Nephron (organoid): ENCODE measurements around the gene RAPGEF1.

Source experiments
- H3K27ac Mint-ChIP-seq, 3 experiments: 2 replicates each; pipeline ENCODE4 v1.8.0; 2020; ENCODE audit warnings: mixed read lengths in 3 of 3, mild to moderate bottlenecking in 2 of 3, moderate library complexity in 1 of 3
- H3K27me3 Mint-ChIP-seq: 2 replicates; pipeline ENCODE4 v1.8.0; 2021; ENCODE audit warnings: low read depth, mild to moderate bottlenecking, moderate library complexity, mixed read lengths
- H3K36me3 Mint-ChIP-seq: 2 replicates; pipeline ENCODE4 v1.8.0; 2020; ENCODE audit warnings: low read depth, mixed read lengths
- H3K4me1 Mint-ChIP-seq: 2 replicates; pipeline ENCODE4 v1.8.0; 2020; ENCODE audit warnings: mixed read lengths
- H3K4me3 Mint-ChIP-seq, 3 experiments: 2 replicates each; pipeline ENCODE4 v1.8.0; 2020; ENCODE audit warnings: mild to moderate bottlenecking in 3 of 3, mixed read lengths in 3 of 3, moderate library complexity in 2 of 3
- H3K9me3 Mint-ChIP-seq: 2 replicates; pipeline ENCODE4 v1.8.0; 2020; ENCODE audit warnings: mixed read lengths
- TF ChIP-seq, protein P1 (sequence below), 3 experiments: fragments of 200-600 bp; sonication (generic); IDR thresholded peaks; one replicate each; pipeline ENCODE4 v1.5.0; 2021; ENCODE audit warnings: antibody characterized with exemption in 3 of 3; ENCODE audit not compliant: unreplicated experiment in 3 of 3

The RAPGEF1 gene

DNA sequence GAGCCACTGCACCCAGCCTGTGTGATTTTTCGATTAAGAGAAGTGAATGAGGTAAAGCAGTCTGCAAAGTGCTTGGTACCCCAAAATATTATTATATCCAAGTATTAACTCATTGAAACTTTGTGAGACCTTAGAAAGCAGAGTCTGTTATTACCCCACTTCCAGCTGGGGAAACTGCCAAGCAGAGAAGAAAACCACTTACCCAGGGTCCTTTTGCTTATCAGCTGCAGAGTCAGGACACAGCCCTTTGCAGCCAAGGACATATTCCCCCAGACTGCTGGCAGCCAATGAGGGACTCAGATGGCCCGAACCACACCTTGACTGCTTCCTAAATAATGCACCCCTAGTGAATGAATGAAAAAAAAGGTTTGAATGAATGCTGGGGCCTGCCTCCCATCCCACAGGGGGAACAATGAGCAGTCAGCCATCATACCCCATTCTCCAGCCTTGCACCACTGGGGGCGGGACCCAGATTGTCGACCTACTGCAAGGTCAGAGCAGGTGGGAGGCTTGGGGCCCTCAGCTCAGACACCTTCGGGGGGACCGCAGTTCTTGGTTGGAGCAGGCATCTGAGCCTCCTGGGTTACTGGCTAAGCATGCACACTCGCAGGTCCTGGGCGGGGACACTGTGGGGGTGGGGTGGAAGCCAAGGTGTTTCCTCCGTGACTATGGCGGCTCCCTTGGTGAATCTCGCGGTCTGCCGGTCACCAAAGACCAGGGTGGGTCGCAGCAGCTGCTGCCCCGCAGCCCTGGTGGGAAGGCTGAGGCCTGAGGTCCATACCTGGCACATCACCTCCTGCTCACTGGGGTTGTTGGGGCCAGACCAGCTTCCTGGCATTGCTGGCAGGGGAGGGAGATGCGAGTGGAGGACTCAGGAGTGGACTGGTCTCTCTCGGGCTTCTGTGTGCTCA, 164.9 kb downstream of the RAPGEF1 start:
- H3K36me3 Mint-ChIP-seq, result peaks cover 28% of the 10 kb centered on the region
- H3K4me3 Mint-ChIP-seq, result no peak overlapping the region
- H3K9me3 Mint-ChIP-seq, result no peaks in the 10 kb centered on the region
- H3K27ac Mint-ChIP-seq, result no peak overlapping the region
- H3K27me3 Mint-ChIP-seq, result no peaks in the 10 kb centered on the region
- H3K4me1 Mint-ChIP-seq, result peaks cover 16% of the 10 kb centered on the region
- TF ChIP-seq, protein P1, sequence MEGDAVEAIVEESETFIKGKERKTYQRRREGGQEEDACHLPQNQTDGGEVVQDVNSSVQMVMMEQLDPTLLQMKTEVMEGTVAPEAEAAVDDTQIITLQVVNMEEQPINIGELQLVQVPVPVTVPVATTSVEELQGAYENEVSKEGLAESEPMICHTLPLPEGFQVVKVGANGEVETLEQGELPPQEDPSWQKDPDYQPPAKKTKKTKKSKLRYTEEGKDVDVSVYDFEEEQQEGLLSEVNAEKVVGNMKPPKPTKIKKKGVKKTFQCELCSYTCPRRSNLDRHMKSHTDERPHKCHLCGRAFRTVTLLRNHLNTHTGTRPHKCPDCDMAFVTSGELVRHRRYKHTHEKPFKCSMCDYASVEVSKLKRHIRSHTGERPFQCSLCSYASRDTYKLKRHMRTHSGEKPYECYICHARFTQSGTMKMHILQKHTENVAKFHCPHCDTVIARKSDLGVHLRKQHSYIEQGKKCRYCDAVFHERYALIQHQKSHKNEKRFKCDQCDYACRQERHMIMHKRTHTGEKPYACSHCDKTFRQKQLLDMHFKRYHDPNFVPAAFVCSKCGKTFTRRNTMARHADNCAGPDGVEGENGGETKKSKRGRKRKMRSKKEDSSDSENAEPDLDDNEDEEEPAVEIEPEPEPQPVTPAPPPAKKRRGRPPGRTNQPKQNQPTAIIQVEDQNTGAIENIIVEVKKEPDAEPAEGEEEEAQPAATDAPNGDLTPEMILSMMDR (IDR thresholded peaks at IDR 0.05; ENCODE audit: unreplicated experiment in 3 of 3), result no peak

DNA sequence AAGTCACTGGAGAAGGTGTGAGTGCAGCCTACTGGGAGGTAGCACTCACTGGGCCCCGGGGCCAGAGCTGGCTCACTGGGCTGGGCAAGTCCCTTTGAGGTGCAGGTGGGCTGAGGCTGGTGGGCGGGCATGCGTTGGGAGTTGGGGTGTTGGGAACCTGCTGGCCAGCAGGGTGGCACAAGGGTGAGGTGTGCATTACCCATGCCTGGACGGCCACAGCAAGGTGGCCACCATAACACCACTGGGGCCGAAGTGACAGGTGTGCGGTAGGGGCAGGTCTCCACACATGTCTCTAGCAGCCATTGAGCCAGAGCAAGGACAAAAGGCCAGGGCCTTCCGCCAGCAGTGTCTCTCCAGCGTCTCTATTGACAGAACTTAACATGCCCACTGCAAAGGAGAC, 172.0 kb downstream of the RAPGEF1 start:
- no peaks in the 10 kb centered on the region for H3K27me3 Mint-ChIP-seq
- H3K4me1 Mint-ChIP-seq, result no peaks in the 10 kb centered on the region
- H3K4me3 Mint-ChIP-seq, result no peak overlapping the region
- peaks cover 29% of the 10 kb centered on the region for H3K36me3 Mint-ChIP-seq
- TF ChIP-seq, protein P1 (IDR thresholded peaks at IDR 0.05; ENCODE audit: unreplicated experiment in 3 of 3), result no peak
- H3K9me3 Mint-ChIP-seq, result no peaks in the 10 kb centered on the region
- no peak overlapping the region for H3K27ac Mint-ChIP-seq

DNA sequence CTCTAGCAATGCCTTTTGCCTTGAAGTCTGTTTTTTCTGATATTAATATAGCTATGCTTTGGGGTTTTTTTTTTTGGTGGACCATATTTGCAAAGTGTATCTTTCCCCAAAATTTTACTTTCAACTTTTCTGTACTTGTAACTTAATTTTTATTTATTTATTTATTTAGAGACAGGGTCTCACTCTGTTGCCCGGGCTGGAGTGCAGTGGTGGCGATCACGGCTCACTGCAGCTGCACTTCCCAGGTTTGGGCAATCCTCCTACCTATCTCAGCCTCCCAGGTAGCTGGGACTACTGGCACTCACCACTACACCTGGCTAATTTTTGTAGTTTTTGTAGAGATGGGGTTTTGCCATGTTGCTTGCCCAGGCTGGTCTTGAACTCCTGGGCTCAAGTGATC, 173.7 kb downstream of the RAPGEF1 start:
- Mint-ChIP-seq H3K36me3 (peaks cover 19% of the 10 kb centered on the region), H3K4me3 (no peak overlapping the region), H3K27ac (no peak overlapping the region), H3K4me1 (no peaks in the 10 kb centered on the region), H3K27me3 (no peaks in the 10 kb centered on the region), H3K9me3 (peaks cover 6% of the 10 kb centered on the region)
- TF ChIP-seq, protein P1 (IDR thresholded peaks at IDR 0.05; ENCODE audit: unreplicated experiment in 3 of 3), result no peak

DNA sequence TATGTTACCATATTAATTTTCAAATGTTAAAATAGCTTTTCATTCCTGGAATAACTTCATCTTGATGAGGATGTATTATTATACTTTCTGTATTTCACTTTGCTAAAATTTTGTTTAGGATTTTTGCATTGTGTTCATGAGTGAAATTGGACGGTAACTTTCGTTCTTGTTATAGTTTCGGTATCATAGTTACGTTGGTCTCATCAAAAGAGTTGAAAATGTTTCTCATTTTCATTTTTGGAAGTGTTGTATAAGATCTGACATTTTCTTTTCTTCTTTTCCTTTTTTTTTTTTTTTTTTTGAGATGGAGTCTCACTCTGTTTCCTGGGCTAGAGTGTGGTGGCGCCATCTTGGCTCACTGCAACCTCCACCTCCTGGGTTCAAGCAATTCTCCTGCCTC, 174.5 kb downstream of the RAPGEF1 start:
- Mint-ChIP-seq H3K36me3 (peaks cover 20% of the 10 kb centered on the region), H3K27ac (no peak overlapping the region), H3K4me3 (no peak overlapping the region), H3K9me3 (peaks cover 11% of the 10 kb centered on the region), H3K27me3 (no peaks in the 10 kb centered on the region), H3K4me1 (no peaks in the 10 kb centered on the region)
- TF ChIP-seq, protein P1 (IDR thresholded peaks at IDR 0.05; ENCODE audit: unreplicated experiment in 3 of 3), result no peak

DNA sequence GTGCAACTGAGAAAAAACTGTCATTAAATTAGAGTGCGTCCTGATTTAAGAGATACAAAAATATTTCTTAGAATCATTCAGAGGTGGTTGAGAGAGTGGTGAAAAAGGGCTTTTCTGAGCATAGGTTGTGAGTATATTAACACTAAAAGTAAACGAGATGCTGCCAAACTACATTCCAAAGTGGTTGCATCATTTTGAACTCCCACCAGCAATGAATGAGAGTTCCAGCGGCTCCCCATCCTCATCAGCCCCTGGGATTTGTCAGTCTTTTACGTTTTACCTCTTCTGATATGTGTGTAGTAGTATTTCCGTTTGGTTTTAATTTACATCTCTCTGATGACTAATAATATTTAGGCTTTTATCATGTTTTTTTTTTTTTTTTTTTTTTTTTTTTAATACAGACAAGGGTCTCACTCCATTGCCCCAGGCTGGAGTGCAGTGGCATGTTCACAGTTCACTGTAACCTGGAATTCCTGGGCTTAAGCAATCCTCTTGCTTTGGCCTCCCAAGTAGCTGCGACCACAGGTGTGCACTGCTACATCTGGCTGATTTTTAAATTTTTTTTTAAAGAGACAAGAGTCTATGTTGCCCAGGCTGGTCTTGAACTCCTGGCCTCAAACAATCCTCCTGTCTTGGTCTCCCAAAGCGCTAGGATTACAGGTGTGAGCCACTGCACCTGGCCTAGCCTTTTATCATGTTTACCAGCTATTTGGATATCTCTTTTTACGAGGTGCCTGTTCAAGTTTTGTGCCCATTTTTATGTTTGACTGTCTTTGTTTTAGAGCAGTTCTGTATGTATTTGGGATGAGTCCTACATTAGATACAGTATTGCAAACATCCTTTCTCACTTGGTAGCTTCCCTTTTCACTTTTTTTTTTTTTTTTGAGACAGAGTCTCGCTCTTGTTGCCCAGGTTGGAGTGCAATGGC, 177.6 kb downstream of the RAPGEF1 start:
- H3K9me3 Mint-ChIP-seq, result peaks cover 17% of the 10 kb centered on the region
- no peaks in the 10 kb centered on the region for H3K4me1 Mint-ChIP-seq
- H3K27ac Mint-ChIP-seq, result no peak overlapping the region
- no peak overlapping the region for H3K4me3 Mint-ChIP-seq
- TF ChIP-seq, protein P1 (IDR thresholded peaks at IDR 0.05; ENCODE audit: unreplicated experiment in 3 of 3), result no peak
- H3K27me3 Mint-ChIP-seq, result peaks cover 8% of the 10 kb centered on the region
- H3K36me3 Mint-ChIP-seq, result peaks cover 8% of the 10 kb centered on the region
